DOHH2 (cell line): ENCODE measurements around the gene DMD.

Experiments used
- H3F3A ChIP-seq: fragments of 200-600 bp; sonication (generic), shearing (Covaris generic); 2 replicates; pipeline ENCODE4 v1.6.0; 2016; ENCODE audit warnings: antibody characterized with exemption, mild to moderate bottlenecking; ENCODE audit not compliant: control insufficient read depth, insufficient read depth
- H3K27ac ChIP-seq: fragments of 200-600 bp; sonication (generic); 2 replicates; pipeline ENCODE4 v1.5.1; 2014; ENCODE audit warnings: low read depth, mild to moderate bottlenecking, low read length, moderate library complexity
- H3K27me3 ChIP-seq: fragments of 200-600 bp; sonication (generic); 2 replicates; pipeline ENCODE4 v1.6.1; 2014; ENCODE audit warnings: mild to moderate bottlenecking, low read length, mixed read lengths; ENCODE audit not compliant: control insufficient read depth
- H3K36me3 ChIP-seq: fragments of 200-600 bp; sonication (generic); 2 replicates; pipeline ENCODE4 v1.6.1; 2014; ENCODE audit warnings: mild to moderate bottlenecking, low read length, moderate library complexity, mixed read lengths; ENCODE audit not compliant: control insufficient read depth
- H3K4me1 ChIP-seq: fragments of 200-600 bp; sonication (generic); 2 replicates; pipeline ENCODE4 v1.6.1; 2014; ENCODE audit warnings: mild to moderate bottlenecking, low read length, mixed read lengths; ENCODE audit not compliant: control insufficient read depth
- H3K4me2 ChIP-seq: fragments of 200-600 bp; sonication (generic); 2 replicates; pipeline ENCODE4 v1.6.0; 2014; ENCODE audit warnings: mild to moderate bottlenecking, low read length, moderate library complexity
- H3K4me3 ChIP-seq: fragments of 200-600 bp; sonication (generic); 2 replicates; pipeline ENCODE4 v1.5.1; 2014; ENCODE audit warnings: mild to moderate bottlenecking, low read length, mixed read lengths
- H3K79me2 ChIP-seq: fragments of 200-600 bp; sonication (generic); 2 replicates; pipeline ENCODE4 v1.6.1; 2014; ENCODE audit warnings: mild to moderate bottlenecking, low read length, mixed read lengths; ENCODE audit not compliant: control insufficient read depth
- H3K9me2 ChIP-seq: fragments of 200-600 bp; sonication (generic); replicated peaks from 2 replicates; pipeline ENCODE4 v1.6.1; 2014; ENCODE audit warnings: mild to moderate bottlenecking, low read length, mixed read lengths; ENCODE audit not compliant: control insufficient read depth
- H3K9me3 ChIP-seq: fragments of 200-600 bp; sonication (generic); 2 replicates; pipeline ENCODE4 v1.6.1; 2014; ENCODE audit warnings: antibody characterized with exemption, low read length, mixed read lengths; ENCODE audit not compliant: control insufficient read depth, insufficient read depth
- H4K20me1 ChIP-seq: fragments of 200-600 bp; sonication (generic); 2 replicates; pipeline ENCODE4 v1.6.0; 2014; ENCODE audit warnings: low read depth, mild to moderate bottlenecking, antibody characterized with exemption, low read length, moderate library complexity; ENCODE audit not compliant: control insufficient read depth, insufficient read depth
- CTCF ChIP-seq: fragments of 200-600 bp; sonication (generic); IDR thresholded peaks from one replicate; pipeline ENCODE4 v1.5.1; 2014; ENCODE audit warnings: antibody characterized with exemption, mild to moderate bottlenecking, low read depth, low read length; ENCODE audit not compliant: poor library complexity, severe bottlenecking
- EZH2phosphoT487 ChIP-seq: fragments of 200-600 bp; sonication (generic); IDR thresholded peaks from 2 replicates; pipeline ENCODE4 v1.6.1; 2017; ENCODE audit warnings: borderline replicate concordance, mild to moderate bottlenecking, antibody characterized with exemption, low read length, moderate library complexity, mixed read lengths

DMD gene

GRCh38 chrX:31516527-31516926, 1694.8 kb downstream of the DMD start:
- Histone ChIP-seq H3K36me3 (no peaks in the 10 kb centered on the region), H3K9me3 (no peaks in the 10 kb centered on the region), H3K4me1 (no peaks in the 10 kb centered on the region), H3F3A (no peaks in the 10 kb centered on the region), H3K9me2 (no peaks in the 10 kb centered on the region), H4K20me1 (no peaks in the 10 kb centered on the region), H3K79me2 (no peaks in the 10 kb centered on the region), H3K4me3 (no peak overlapping the region), H3K4me2 (no peak overlapping the region), H3K27ac (no peak overlapping the region), H3K27me3 (no peaks in the 10 kb centered on the region)
- no peak for TF ChIP-seq CTCF
- no peak for TF ChIP-seq EZH2phosphoT487

GRCh38 chrX:31508338-31508737, 1703.0 kb downstream of the DMD start:
- H3K4me3 ChIP-seq: no peak overlapping the region
- no peaks in the 10 kb centered on the region for H3K27me3 ChIP-seq
- H3K9me3 ChIP-seq: no peaks in the 10 kb centered on the region
- no peaks in the 10 kb centered on the region for H3K36me3 ChIP-seq
- H3K4me2 ChIP-seq: no peak overlapping the region
- H3K9me2 ChIP-seq: no peaks in the 10 kb centered on the region
- H4K20me1 ChIP-seq: no peaks in the 10 kb centered on the region
- TF ChIP-seq EZH2phosphoT487 (no peak), CTCF (no peak)
- H3K27ac ChIP-seq: no peak overlapping the region
- H3F3A ChIP-seq: no peaks in the 10 kb centered on the region
- H3K4me1 ChIP-seq: no peaks in the 10 kb centered on the region
- no peaks in the 10 kb centered on the region for H3K79me2 ChIP-seq

- H3K9me2 ChIP-seq: no peaks in the 10 kb centered on the region
- H4K20me1 ChIP-seq: no peaks in the 10 kb centered on the region
- no peaks in the 10 kb centered on the region for H3F3A ChIP-seq
- no peaks in the 10 kb centered on the region for H3K36me3 ChIP-seq
- no peak overlapping the region for H3K4me2 ChIP-seq
- TF ChIP-seq EZH2phosphoT487: no peak
- no peak for TF ChIP-seq CTCF
- H3K27me3 ChIP-seq: no peaks in the 10 kb centered on the region
- no peak overlapping the region for H3K27ac ChIP-seq
- H3K79me2 ChIP-seq: no peaks in the 10 kb centered on the region
- H3K4me3 ChIP-seq: no peak overlapping the region
- no peaks in the 10 kb centered on the region for H3K9me3 ChIP-seq
- no peaks in the 10 kb centered on the region for H3K4me1 ChIP-seq
These were observed 1704.4 kb downstream of the DMD start for GRCh38 chrX:31506928-31507327.

- H3K79me2 ChIP-seq: no peaks in the 10 kb centered on the region
- H3K9me3 ChIP-seq: no peaks in the 10 kb centered on the region
- no peak overlapping the region for H3K4me3 ChIP-seq
- no peaks in the 10 kb centered on the region for H4K20me1 ChIP-seq
- H3K27me3 ChIP-seq: no peaks in the 10 kb centered on the region
- no peak for TF ChIP-seq CTCF
- no peak for TF ChIP-seq EZH2phosphoT487
- no peaks in the 10 kb centered on the region for H3K36me3 ChIP-seq
- no peaks in the 10 kb centered on the region for H3K9me2 ChIP-seq
- no peak overlapping the region for H3K27ac ChIP-seq
- no peaks in the 10 kb centered on the region for H3K4me1 ChIP-seq
- no peak overlapping the region for H3K4me2 ChIP-seq
- no peaks in the 10 kb centered on the region for H3F3A ChIP-seq
These were observed 1705.0 kb downstream of the DMD start for GRCh38 chrX:31506360-31506759.
